OCI-LY3 (cell line): ENCODE data around the gene TSEN2.

Source experiments
- H2AFZ ChIP-seq: fragments of 200-600, 300-600 bp; shearing (Covaris generic); 2 replicates; pipeline ENCODE4 v1.6.0; 2014; ENCODE audit warnings: antibody characterized with exemption, low read depth, low read length
- H3K27ac ChIP-seq: fragments of 200-600, 300-600 bp; sonication (generic); 2 replicates; pipeline ENCODE4 v1.5.1; 2014; ENCODE audit warnings: mild to moderate bottlenecking, low read length, moderate library complexity, mixed read lengths
- H3K27me3 ChIP-seq: fragments of 200-600, 300-600 bp; sonication (generic); 2 replicates; pipeline ENCODE4 v1.6.1; 2014; ENCODE audit warnings: low read depth, low read length, mixed read lengths
- H3K36me3 ChIP-seq: fragments of 200-600, 300-600 bp; sonication (generic); replicated peaks from 2 replicates; pipeline ENCODE3; 2014; ENCODE audit warnings: low read depth, low read length, mixed read lengths
- H3K4me1 ChIP-seq: fragments of 300-600, 200-600 bp; sonication (generic); 2 replicates; pipeline ENCODE4 v1.6.1; 2014; ENCODE audit warnings: low read length, mixed read lengths
- H3K4me2 ChIP-seq: fragments of 200-600, 300-600 bp; sonication (generic); 2 replicates; pipeline ENCODE4 v1.6.1; 2014; ENCODE audit warnings: low read length, mixed read lengths
- H3K4me3 ChIP-seq: fragments of 300-600, 200-600 bp; sonication (generic); 2 replicates; pipeline ENCODE4 v1.5.1; 2014; ENCODE audit warnings: antibody characterized with exemption, mild to moderate bottlenecking, low read length, moderate library complexity
- H3K79me2 ChIP-seq: fragments of 300-600, 200-600 bp; shearing (Covaris generic); 2 replicates; pipeline ENCODE4 v1.6.1; 2014; ENCODE audit warnings: mild to moderate bottlenecking, low read length, mixed read lengths
- H3K9ac ChIP-seq: fragments of 300-600, 200-600 bp; shearing (Covaris generic); 2 replicates; pipeline ENCODE4 v1.6.0; 2014; ENCODE audit warnings: mild to moderate bottlenecking, low read length, moderate library complexity
- H3K9me3 ChIP-seq: fragments of 200-600, 300-600 bp; shearing (Covaris generic); 2 replicates; pipeline ENCODE4 v1.6.1; 2014; ENCODE audit warnings: low read length, mixed read lengths; ENCODE audit not compliant: insufficient read depth
- H4K20me1 ChIP-seq: fragments of 200-600, 300-600 bp; sonication (generic); 2 replicates; pipeline ENCODE4 v1.6.1; 2016; ENCODE audit warnings: low read length, mixed read lengths; ENCODE audit not compliant: insufficient read depth
- CTCF ChIP-seq: fragments of 200-600, 300-600 bp; sonication (generic); IDR thresholded peaks from 2 replicates; pipeline ENCODE4 v1.5.1; 2014; ENCODE audit warnings: antibody characterized with exemption, low read length, low read depth
- EZH2phosphoT487 ChIP-seq: fragments of 200-600 bp; shearing (Covaris generic); IDR thresholded peaks from 2 replicates; pipeline ENCODE4 v1.6.1; 2018; ENCODE audit warnings: antibody characterized with exemption, mixed run types, low read depth

TSEN2 gene

GRCh38 chr3:12438318-12438717, 46.0 kb upstream of the TSEN2 start:
- Histone ChIP-seq H3K27ac (no peak overlapping the region), H3K9ac (no peak overlapping the region), H3K27me3 (peaks cover 33% of the 10 kb centered on the region), H2AFZ (no peak overlapping the region), H4K20me1 (no peaks in the 10 kb centered on the region), H3K4me2 (no peak overlapping the region), H3K79me2 (no peaks in the 10 kb centered on the region), H3K9me3 (no peaks in the 10 kb centered on the region), H3K4me1 (no peaks in the 10 kb centered on the region), H3K4me3 (no peak overlapping the region), H3K36me3 (no peaks in the 10 kb centered on the region)
- no peak for TF ChIP-seq EZH2phosphoT487
- no peak for TF ChIP-seq CTCF

- Histone ChIP-seq H3K4me1 (no peaks in the 10 kb centered on the region), H2AFZ (no peak overlapping the region), H3K4me3 (no peak overlapping the region), H4K20me1 (no peaks in the 10 kb centered on the region), H3K9me3 (no peaks in the 10 kb centered on the region), H3K27me3 (peaks cover 37% of the 10 kb centered on the region), H3K4me2 (no peak overlapping the region), H3K27ac (no peak overlapping the region), H3K9ac (no peak overlapping the region), H3K79me2 (no peaks in the 10 kb centered on the region), H3K36me3 (no peaks in the 10 kb centered on the region)
- TF ChIP-seq CTCF, result no peak
- no peak for TF ChIP-seq EZH2phosphoT487
Measured at GRCh38 chr3:12439161-12439940, 44.9 kb upstream of the TSEN2 start.

- Histone ChIP-seq H2AFZ (no peak overlapping the region), H4K20me1 (no peaks in the 10 kb centered on the region), H3K79me2 (no peaks in the 10 kb centered on the region), H3K4me1 (no peaks in the 10 kb centered on the region), H3K9ac (no peak overlapping the region), H3K27ac (no peak overlapping the region), H3K27me3 (peaks cover 37% of the 10 kb centered on the region), H3K4me3 (no peak overlapping the region), H3K4me2 (no peak overlapping the region), H3K36me3 (no peaks in the 10 kb centered on the region), H3K9me3 (no peaks in the 10 kb centered on the region)
- TF ChIP-seq EZH2phosphoT487 (no peak), CTCF (no peak)
Measured at GRCh38 chr3:12440927-12441714, 43.2 kb upstream of the TSEN2 start.

- H3K27me3 ChIP-seq, result peaks cover 27% of the 10 kb centered on the region
- H3K4me3 ChIP-seq, result no peak overlapping the region
- H3K4me2 ChIP-seq, result no peak overlapping the region
- H3K36me3 ChIP-seq, result no peaks in the 10 kb centered on the region
- H3K27ac ChIP-seq, result no peak overlapping the region
- H3K9ac ChIP-seq, result no peak overlapping the region
- H4K20me1 ChIP-seq, result no peaks in the 10 kb centered on the region
- no peak overlapping the region for H2AFZ ChIP-seq
- no peaks in the 10 kb centered on the region for H3K79me2 ChIP-seq
- no peaks in the 10 kb centered on the region for H3K4me1 ChIP-seq
- no peak for TF ChIP-seq CTCF
- no peak for TF ChIP-seq EZH2phosphoT487
- H3K9me3 ChIP-seq, result no peaks in the 10 kb centered on the region
Measured at GRCh38 chr3:12442654-12443501, 41.4 kb upstream of the TSEN2 start.
